Common myeloid progenitor, CD34-positive (primary cell): Measurements from ENCODE around the gene HOXB3.

Experiments
- CTCF ChIA-PET: fragments of 350-600 bp; sonication (Branson Sonifier 250); formaldehyde crosslinking; loops from one replicate; lab custom pipeline; 2021; ENCODE audit warnings: antibody characterized with exemption; lab: Charles Lee
- POLR2A ChIA-PET: fragments of 350-600 bp; sonication (Branson Sonifier 250); formaldehyde crosslinking; loops from one replicate; lab custom pipeline; 2021; ENCODE audit warnings: antibody characterized with exemption; lab: Charles Lee
- DNase-seq, 3 donors: peaks; one replicate each; pipeline versions ENCODE4 v3.0.0 to v3.0.0-alpha.2; 2013
- H3K27ac ChIP-seq, 2 experiments: 1 replicate in 1 of 2; 2 replicates in 1 of 2; pipeline ENCODE4 v1.7.0; 2013; ENCODE audit warnings: inconsistent platforms in 2 of 2, low read length in 2 of 2, mild to moderate bottlenecking in 2 of 2, low read depth in 1 of 2, moderate library complexity in 1 of 2; ENCODE audit not compliant: severe bottlenecking in 2 of 2, insufficient read depth in 1 of 2, poor library complexity in 1 of 2
- H3K27me3 ChIP-seq, 5 experiments: replicated peaks in 2 of 5; 1 replicate in 3 of 5; 2 replicates in 2 of 5; pipeline versions ENCODE4 v1.6.1 to v1.7.0; 2013; ENCODE audit warnings: low read length in 4 of 5, mild to moderate bottlenecking in 2 of 5, moderate library complexity in 2 of 5, inconsistent platforms in 1 of 5; ENCODE audit not compliant: insufficient read depth in 5 of 5, control insufficient read depth in 4 of 5
- H3K36me3 ChIP-seq, 4 experiments: 1 replicate in 2 of 4; 2 replicates in 2 of 4; pipeline versions ENCODE4 v1.6.1 to v1.7.0; 2013; ENCODE audit warnings: low read length in 3 of 4, control low read depth in 1 of 4, mild to moderate bottlenecking in 1 of 4; ENCODE audit not compliant: control insufficient read depth in 4 of 4, insufficient read depth in 4 of 4
- H3K4me1 ChIP-seq, 4 experiments: 1 replicate in 3 of 4; 2 replicates in 1 of 4; pipeline versions ENCODE4 v1.6.1 to v1.7.1; 2013; ENCODE audit warnings: low read length in 3 of 4, mild to moderate bottlenecking in 3 of 4, control low read depth in 1 of 4, inconsistent platforms in 1 of 4, moderate library complexity in 1 of 4; ENCODE audit not compliant: control insufficient read depth in 4 of 4, insufficient read depth in 4 of 4; ENCODE audit errors: control extremely low read depth in 1 of 4
- H3K4me3 ChIP-seq, 7 experiments: 1 replicate in 4 of 7; 2 replicates in 3 of 7; pipeline versions ENCODE4 v1.5.1 to v1.7.0; 2013; ENCODE audit warnings: mild to moderate bottlenecking in 7 of 7, low read length in 6 of 7, moderate library complexity in 6 of 7, inconsistent platforms in 2 of 7, low read depth in 2 of 7, control low read depth in 1 of 7; ENCODE audit not compliant: insufficient read depth in 4 of 7, control insufficient read depth in 1 of 7; ENCODE audit errors: extremely low read depth in 1 of 7
- H3K9me3 ChIP-seq, 5 experiments: 1 replicate in 4 of 5; 2 replicates in 1 of 5; pipeline versions ENCODE4 v1.6.1 to v1.7.1; 2013; ENCODE audit warnings: low read length in 4 of 5, mild to moderate bottlenecking in 2 of 5, inconsistent platforms in 1 of 5, low read depth in 1 of 5, moderate library complexity in 1 of 5; ENCODE audit not compliant: control insufficient read depth in 4 of 5, insufficient read depth in 2 of 5; ENCODE audit errors: control extremely low read depth in 1 of 5
- WGBS: methylation state at CpG from one replicate; pipeline ENCODE4 v1.1.5; 2013; ENCODE audit not compliant: insufficient coverage; 5-methylcytosine and 5-hydroxymethylcytosine counted together

HOXB3 gene

DNA sequence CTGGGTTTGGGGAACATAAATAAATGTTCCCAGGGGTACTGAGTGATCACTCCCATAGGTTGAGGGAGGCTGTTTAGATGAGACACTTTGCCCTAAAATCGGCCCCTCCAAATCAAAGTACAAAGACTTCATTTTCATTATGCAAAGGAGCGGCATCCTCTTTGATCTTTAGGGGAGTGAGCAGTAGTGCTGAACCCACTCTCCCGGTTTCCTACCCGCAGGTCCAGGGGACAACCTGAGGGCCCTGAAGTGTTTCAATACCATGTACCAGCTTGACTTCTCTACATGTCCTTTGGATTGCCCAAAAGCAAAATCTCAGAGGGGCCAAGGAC, 11.1 kb upstream of the HOXB3 start:
- Histone ChIP-seq H3K4me3 (no peak overlapping the region), H3K4me1 (peaks cover 0 to 59% (median 28%) of the 10 kb centered on the region in 4 experiments), H3K27me3 (peaks cover 0 to 68% (median 21%) of the 10 kb centered on the region in 5 experiments), H3K36me3 (no peaks in the 10 kb centered on the region), H3K9me3 (no peaks in the 10 kb centered on the region), H3K27ac (no peak overlapping the region)
- CTCF ChIA-PET = interaction anchor here (0.7 to 2.0 kb wide), 6 partner anchors 9 to 338 kb away, joined by 3 to 7 read pairs (median 3); partner anchors contain the start of gene HOXB7
- DNase-seq = no peak
- 100% methylated on average over 4 of the region's 4 CpGs for WGBS
- POLR2A ChIA-PET = no interaction called here

DNA sequence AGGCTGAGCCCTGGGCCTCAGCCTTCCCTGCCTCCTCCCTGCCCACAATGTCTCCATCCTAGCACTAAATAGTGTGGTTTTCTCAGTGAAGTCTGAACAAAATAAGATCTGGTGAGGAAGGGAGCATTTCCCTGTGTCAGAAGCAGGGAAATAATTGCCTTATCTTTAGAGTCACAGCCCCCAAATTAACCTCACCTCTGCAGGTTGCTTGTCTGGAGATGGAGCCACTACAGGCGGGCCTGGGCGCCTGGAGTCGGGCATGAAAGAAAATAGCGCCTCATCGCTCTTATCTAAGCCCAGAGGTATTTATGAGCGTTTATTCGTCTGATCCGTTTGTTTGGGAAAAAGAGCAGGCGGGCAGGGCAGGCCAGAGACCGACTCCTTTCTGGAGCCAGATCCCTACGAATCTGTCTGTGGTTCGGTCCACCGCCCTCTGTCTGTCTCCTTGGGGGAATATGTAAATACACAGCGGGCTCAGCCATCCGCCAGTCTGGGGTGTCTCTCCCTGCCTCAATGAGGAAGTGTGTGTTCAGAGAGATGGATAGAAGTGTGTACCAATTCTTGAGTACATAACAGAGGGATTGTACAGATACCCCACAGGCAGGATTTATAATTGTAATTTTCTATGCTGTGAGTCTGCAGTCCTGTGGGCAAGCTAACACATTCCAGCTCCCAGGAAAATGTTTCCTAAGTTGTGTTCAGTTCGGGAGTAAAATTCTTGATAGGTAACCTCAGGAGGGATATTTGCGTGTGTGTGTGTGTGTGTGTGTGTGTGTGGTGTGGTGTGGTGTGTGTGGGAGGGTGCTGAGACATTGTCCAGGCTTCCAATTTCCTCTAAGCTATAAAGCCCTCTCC, 10.4 kb upstream of the HOXB3 start:
- H3K27ac ChIP-seq = no peak overlapping the region
- peaks cover 0 to 65% (median 31%) of the 10 kb centered on the region in 4 experiments for H3K4me1 ChIP-seq
- 96% methylated on average over 8 of the region's 17 CpGs for WGBS
- peaks cover 0 to under 1% (median 0%) of the 10 kb centered on the region in 4 experiments for H3K36me3 ChIP-seq
- ChIA-PET CTCF (interaction anchor here (0.8 to 2.3 kb wide), 6 partner anchors 9 to 264 kb away, joined by 3 to 7 read pairs (median 4); partner anchors contain the start of gene HOXB7), POLR2A (no interaction called here)
- no peaks in the 10 kb centered on the region for H3K9me3 ChIP-seq
- H3K27me3 ChIP-seq = peaks cover 0 to 65% (median 21%) of the 10 kb centered on the region in 5 experiments
- H3K4me3 ChIP-seq = no peak overlapping the region
- no peak for DNase-seq

- DNase-seq = no peak
- Histone ChIP-seq H3K4me1 (peaks cover 0 to 67% (median 31%) of the 10 kb centered on the region in 4 experiments), H3K9me3 (no peaks in the 10 kb centered on the region), H3K27me3 (peaks cover 0 to 58% (median 21%) of the 10 kb centered on the region in 5 experiments), H3K27ac (no peak overlapping the region), H3K4me3 (no peak overlapping the region), H3K36me3 (peaks cover 0 to 3% (median 0%) of the 10 kb centered on the region in 4 experiments)
- ChIA-PET POLR2A (no interaction called here), CTCF (interaction anchor here (0.9 to 2.3 kb wide), 8 partner anchors 7 to 337 kb away, joined by 3 to 8 read pairs (median 4); no protein-coding TSS in a partner anchor)
- no CpG with 5 or more reads among the region's 5 CpGs for WGBS
These were observed 9.3 kb upstream of the HOXB3 start for GRCh38 chr17:48599354-48599753.

DNA sequence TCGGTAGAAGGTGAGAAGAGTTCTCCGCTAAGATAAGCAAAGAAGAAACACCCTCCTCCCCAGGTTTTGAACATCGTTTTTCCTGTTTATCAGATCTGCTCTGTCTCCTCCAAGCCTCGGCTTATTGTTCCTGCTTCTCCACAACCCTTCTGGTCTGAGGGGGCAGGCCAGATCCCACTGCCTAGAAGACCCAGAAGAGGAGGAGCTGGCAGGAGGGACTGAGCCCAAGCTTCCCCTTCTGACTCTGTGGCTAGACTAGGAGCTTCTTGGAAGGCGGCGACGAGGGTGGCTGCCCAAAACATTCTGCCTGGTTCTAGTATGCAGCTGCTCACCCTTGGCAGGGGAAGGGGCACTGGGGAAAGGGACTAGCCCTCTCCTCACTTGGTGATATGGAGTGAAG, 8.7 kb upstream of the HOXB3 start:
- Histone ChIP-seq H3K4me3 (peak overlapping the region in 3 of 7 experiments; percentile 71 to 82 (median 80)), H3K4me1 (peaks cover 0 to 66% (median 34%) of the 10 kb centered on the region in 4 experiments), H3K9me3 (no peaks in the 10 kb centered on the region), H3K36me3 (peaks cover 0 to 3% (median 0%) of the 10 kb centered on the region in 4 experiments), H3K27ac (no peak overlapping the region), H3K27me3 (peaks cover 0 to 53% (median 21%) of the 10 kb centered on the region in 5 experiments)
- DNase-seq = no peak
- POLR2A ChIA-PET = no interaction called here
- CTCF ChIA-PET = interaction anchor here (0.8 to 2.3 kb wide), 9 partner anchors 8 to 336 kb away, joined by 3 to 8 read pairs (median 4); no protein-coding TSS in a partner anchor
- 80% methylated on average over 1 of the region's 7 CpGs for WGBS

DNA sequence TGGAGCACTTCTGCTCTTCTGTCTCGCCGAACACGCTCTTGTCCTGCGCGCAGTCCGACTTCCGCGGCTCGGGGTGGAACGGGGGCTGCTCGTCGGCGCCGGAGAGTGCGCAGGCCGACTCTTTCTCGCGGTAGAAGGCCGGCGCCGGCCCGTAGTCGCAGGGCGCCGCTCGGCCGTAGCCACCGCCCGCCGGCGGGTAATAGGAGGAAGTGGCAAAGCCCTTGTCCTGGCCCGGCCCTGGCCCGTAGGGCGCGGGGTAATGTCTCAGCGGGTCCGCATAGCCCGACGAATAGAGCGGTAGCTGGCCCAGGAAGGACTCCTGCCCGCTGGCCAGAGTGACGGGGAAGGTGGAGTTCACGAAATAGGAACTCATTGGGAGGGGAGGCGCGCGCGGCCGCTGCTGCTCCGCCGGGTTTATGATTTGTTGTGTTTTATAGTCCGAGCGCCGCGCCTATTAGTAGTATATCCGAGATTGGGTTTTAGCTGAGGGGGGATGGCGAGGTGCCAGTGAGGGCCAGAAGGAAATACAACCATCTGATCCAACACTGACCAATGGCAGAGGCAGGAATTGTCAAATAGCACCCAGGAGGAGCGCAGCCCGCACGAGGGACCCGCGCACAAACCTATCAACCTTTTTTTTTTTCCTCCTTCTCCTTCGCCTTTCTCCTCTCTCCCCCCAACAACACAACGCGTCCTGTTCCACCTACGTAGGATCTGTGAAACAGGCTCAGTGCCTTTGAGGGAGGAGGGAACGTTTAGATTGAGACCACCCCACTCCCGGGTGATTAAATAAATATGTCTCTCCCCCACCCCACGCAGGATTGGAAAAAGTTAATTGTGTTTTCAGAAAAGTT, 8.0 kb upstream of the HOXB3 start:
- CTCF ChIA-PET = interaction anchor here (0.8 to 2.0 kb wide), 8 partner anchors 9 to 335 kb away, joined by 3 to 8 read pairs (median 4); no protein-coding TSS in a partner anchor

GRCh38 chr17:48597528-48597777, 7.4 kb upstream of the HOXB3 start:
- Histone ChIP-seq H3K36me3 (peaks cover 0 to 3% (median 0%) of the 10 kb centered on the region in 4 experiments), H3K4me3 (peak overlapping the region; percentile 53 to 82 (median 71)), H3K27me3 (peaks cover 0 to 45% (median 21%) of the 10 kb centered on the region in 5 experiments), H3K27ac (no peak overlapping the region), H3K9me3 (no peaks in the 10 kb centered on the region), H3K4me1 (peaks cover 2 to 65% (median 43%) of the 10 kb centered on the region in 4 experiments)
- 0% methylated on average over 12 of the region's 16 CpGs for whole genome bisulfite sequencing
- CTCF ChIA-PET = interaction anchor here (1.7 kb wide), 1 partner anchor 9 kb away, joined by 5 read pairs; no protein-coding TSS in a partner anchor
- POLR2A ChIA-PET = interaction anchor here (2.2 kb wide), 1 partner anchor 10 kb away, joined by 7 read pairs; no protein-coding TSS in a partner anchor
- no peak for DNase-seq

More for the DNA sequence above, 8.0 kb upstream of the HOXB3 start:
- peak in 2 of 3 donors; percentile 69 to 83 for DNase-seq
- 0% methylated on average over 34 of the region's 68 CpGs for WGBS
- POLR2A ChIA-PET = interaction anchor here (2.2 kb wide), 1 partner anchor 10 kb away, joined by 7 read pairs; no protein-coding TSS in a partner anchor
- no peaks in the 10 kb centered on the region for H3K9me3 ChIP-seq
- H3K27me3 ChIP-seq = peaks cover 0 to 50% (median 21%) of the 10 kb centered on the region in 5 experiments
- peaks cover 0 to 3% (median 0%) of the 10 kb centered on the region in 4 experiments for H3K36me3 ChIP-seq
- peak overlapping the region; percentile 53 to 82 (median 71) for H3K4me3 ChIP-seq
- H3K27ac ChIP-seq = peak overlapping the region in 1 of 2 experiments; percentile 34
- peaks cover 0 to 65% (median 38%) of the 10 kb centered on the region in 4 experiments for H3K4me1 ChIP-seq
